ENCODE results near the gene GFRA1.

DNA sequence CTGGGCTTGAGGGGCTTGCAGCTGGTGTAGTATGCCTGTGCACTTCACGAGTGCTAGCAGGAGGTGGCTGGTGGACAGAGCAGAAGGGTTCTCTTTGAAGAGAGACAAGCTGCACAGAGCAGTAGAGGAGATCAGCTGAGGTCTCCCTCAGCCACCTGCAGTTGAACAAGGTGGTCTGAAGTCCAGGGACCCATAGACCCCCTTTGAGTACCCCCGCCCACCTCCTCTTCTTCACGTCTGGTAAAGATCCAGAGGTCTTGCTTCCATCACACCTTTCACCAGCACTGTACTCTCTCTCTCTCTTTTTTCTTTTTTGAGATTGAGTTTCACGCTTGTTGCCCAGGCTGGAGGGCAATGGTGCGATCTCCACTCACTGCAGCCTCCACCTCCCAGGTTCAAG lies 157.2 kb downstream of the GFRA1 start:
- TF ChIP-seq, protein P1, sequence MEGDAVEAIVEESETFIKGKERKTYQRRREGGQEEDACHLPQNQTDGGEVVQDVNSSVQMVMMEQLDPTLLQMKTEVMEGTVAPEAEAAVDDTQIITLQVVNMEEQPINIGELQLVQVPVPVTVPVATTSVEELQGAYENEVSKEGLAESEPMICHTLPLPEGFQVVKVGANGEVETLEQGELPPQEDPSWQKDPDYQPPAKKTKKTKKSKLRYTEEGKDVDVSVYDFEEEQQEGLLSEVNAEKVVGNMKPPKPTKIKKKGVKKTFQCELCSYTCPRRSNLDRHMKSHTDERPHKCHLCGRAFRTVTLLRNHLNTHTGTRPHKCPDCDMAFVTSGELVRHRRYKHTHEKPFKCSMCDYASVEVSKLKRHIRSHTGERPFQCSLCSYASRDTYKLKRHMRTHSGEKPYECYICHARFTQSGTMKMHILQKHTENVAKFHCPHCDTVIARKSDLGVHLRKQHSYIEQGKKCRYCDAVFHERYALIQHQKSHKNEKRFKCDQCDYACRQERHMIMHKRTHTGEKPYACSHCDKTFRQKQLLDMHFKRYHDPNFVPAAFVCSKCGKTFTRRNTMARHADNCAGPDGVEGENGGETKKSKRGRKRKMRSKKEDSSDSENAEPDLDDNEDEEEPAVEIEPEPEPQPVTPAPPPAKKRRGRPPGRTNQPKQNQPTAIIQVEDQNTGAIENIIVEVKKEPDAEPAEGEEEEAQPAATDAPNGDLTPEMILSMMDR (conservative IDR thresholded peaks at IDR 0.05; ENCODE audit: low read depth, low read length) = no peak
- TF ChIP-seq BHLHE40 (IDR thresholded peaks at IDR 0.05; ENCODE audit: low read depth, low read length) (no peak), POLR2A (IDR thresholded peaks at IDR 0.05; ENCODE audit: low read depth, low read length) (no peak), SMC3 (IDR thresholded peaks at IDR 0.05; ENCODE audit: low read depth, low read length) (no peak), MXI1 (IDR thresholded peaks at IDR 0.05; ENCODE audit: borderline replicate concordance, low read depth, low read length) (no peak), FOS (IDR thresholded peaks at IDR 0.05; ENCODE audit: low read depth, low read length) (no peak), RFX5 (IDR thresholded peaks at IDR 0.05; ENCODE audit: low read depth, low read length) (no peak), CEBPB (IDR thresholded peaks at IDR 0.05; ENCODE audit: low read depth, low read length) (no peak), MAFK (IDR thresholded peaks at IDR 0.05; ENCODE audit: low read depth, low read length) (no peak), RAD21 (IDR thresholded peaks at IDR 0.05; ENCODE audit: low read length) (no peak)
